Neural progenitor cell (in vitro differentiated cells): ENCODE data around the gene PYROXD2.
"Not testable (repeated sequence)": the region's sequence is repeated elsewhere in the genome, so short reads cannot be mapped to it uniquely, and the experiment has no call there.

Source experiments
- EZH2 ChIP-seq: fragments of 200-600 bp; sonication (generic); IDR thresholded peaks from 2 replicates; pipeline ENCODE4 v1.6.1; 2017; ENCODE audit warnings: antibody characterized with exemption, mild to moderate bottlenecking, moderate library complexity
- EZH2phosphoT487 ChIP-seq: fragments of 200-600 bp; sonication (generic); IDR thresholded peaks from 2 replicates; pipeline ENCODE4 v1.6.1; 2017; ENCODE audit warnings: antibody characterized with exemption
- TF ChIP-seq, protein P1 (sequence below): fragments of 200-600 bp; sonication (generic); IDR thresholded peaks from 2 replicates; pipeline ENCODE4 v1.5.1; 2017; ENCODE audit warnings: antibody characterized with exemption, mild to moderate bottlenecking

DNA sequence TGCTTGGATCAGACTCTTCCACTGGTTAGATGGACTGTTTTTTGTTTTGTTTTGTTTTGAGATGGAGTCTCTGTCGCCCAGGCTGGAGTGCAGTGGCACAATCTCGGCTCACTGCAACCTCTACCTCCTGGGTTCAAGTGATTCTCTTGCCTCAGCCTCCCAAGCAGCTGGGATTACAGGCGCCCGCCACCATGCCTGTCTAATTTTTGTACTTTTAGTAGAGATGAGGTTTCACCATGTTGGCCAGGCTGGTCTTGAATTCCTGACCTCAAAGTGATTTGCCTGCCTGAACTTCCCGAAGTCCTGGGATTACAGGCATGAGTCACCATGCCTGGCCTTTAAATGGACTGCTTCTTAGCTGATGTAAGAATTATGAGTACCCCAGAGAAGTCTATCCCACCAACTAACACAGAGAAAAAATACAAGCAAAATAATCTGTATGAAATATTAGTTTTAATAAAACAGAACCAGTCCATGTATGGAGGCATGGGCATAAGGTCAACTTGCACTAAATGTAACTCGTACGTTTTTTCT, 31.8 kb downstream of the PYROXD2 start:
- TF ChIP-seq, protein P1, sequence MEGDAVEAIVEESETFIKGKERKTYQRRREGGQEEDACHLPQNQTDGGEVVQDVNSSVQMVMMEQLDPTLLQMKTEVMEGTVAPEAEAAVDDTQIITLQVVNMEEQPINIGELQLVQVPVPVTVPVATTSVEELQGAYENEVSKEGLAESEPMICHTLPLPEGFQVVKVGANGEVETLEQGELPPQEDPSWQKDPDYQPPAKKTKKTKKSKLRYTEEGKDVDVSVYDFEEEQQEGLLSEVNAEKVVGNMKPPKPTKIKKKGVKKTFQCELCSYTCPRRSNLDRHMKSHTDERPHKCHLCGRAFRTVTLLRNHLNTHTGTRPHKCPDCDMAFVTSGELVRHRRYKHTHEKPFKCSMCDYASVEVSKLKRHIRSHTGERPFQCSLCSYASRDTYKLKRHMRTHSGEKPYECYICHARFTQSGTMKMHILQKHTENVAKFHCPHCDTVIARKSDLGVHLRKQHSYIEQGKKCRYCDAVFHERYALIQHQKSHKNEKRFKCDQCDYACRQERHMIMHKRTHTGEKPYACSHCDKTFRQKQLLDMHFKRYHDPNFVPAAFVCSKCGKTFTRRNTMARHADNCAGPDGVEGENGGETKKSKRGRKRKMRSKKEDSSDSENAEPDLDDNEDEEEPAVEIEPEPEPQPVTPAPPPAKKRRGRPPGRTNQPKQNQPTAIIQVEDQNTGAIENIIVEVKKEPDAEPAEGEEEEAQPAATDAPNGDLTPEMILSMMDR = not testable (repeated sequence)
- not testable (repeated sequence) for TF ChIP-seq EZH2phosphoT487, EZH2
